HepG2 (cell line): ENCODE measurements around the gene CADPS2. TPM values are rescaled to one million over a fixed set of nuclear protein-coding genes. Genes with fewer than 3 reads are reported as not detected.

ENCODE experiments used
- ATF7 ChIP-seq, 2 experiments: fragments of 450-650 bp in 1 of 2; sonication (generic) in 1 of 2; formaldehyde crosslinking in 1 of 2; IDR thresholded peaks; 2 replicates each; pipeline versions ENCODE4 v1.4.0 to v1.6.1; 2016 to 2020; ENCODE audit warnings: antibody characterized with exemption in 1 of 2, mild to moderate bottlenecking in 1 of 2, missing genetic modification reagents in 1 of 2
- ATM ChIP-seq: fragments of 450-650 bp; IDR thresholded peaks from 2 replicates; pipeline ENCODE4 v1.7.1; 2017; ENCODE audit warnings: mild to moderate bottlenecking, borderline replicate concordance
- NFIB ChIP-seq: sonication (generic); formaldehyde crosslinking; IDR thresholded peaks from 2 replicates; pipeline ENCODE4 v1.9.0; 2021; ENCODE audit warnings: missing genetic modification reagents, mild to moderate bottlenecking, borderline replicate concordance
- PAF1 ChIP-seq: IDR thresholded peaks from 2 replicates; pipeline ENCODE4 v1.6.1; 2016; ENCODE audit warnings: missing genetic modification reagents, missing compliant biosample characterization
- RBM39 ChIP-seq: fragments of 200-400 bp; formaldehyde crosslinking; IDR thresholded peaks from one replicate; pipeline ENCODE4 v1.6.1; 2018; ENCODE audit warnings: antibody characterized with exemption, mild to moderate bottlenecking, low read depth, low read length; ENCODE audit not compliant: poor library complexity, severe bottlenecking
- SMAD1 ChIP-seq: sonication (generic); formaldehyde crosslinking; IDR thresholded peaks from 2 replicates; pipeline ENCODE4 v1.4.0; 2020; ENCODE audit warnings: missing genetic modification reagents, low read depth, mild to moderate bottlenecking, borderline replicate concordance
- SYNCRIP ChIP-seq: fragments of 200-400 bp; formaldehyde crosslinking; IDR thresholded peaks from 2 replicates; pipeline ENCODE4 v1.6.1; 2018; ENCODE audit warnings: mild to moderate bottlenecking, low read depth, low read length; ENCODE audit not compliant: insufficient read depth
- TMF1 ChIP-seq: sonication (generic); formaldehyde crosslinking; IDR thresholded peaks from 2 replicates; pipeline ENCODE4 v1.8.1; 2022; ENCODE audit warnings: low read depth, missing genetic modification reagents
- XBP1 ChIP-seq: sonication (generic); formaldehyde crosslinking; IDR thresholded peaks from 2 replicates; pipeline ENCODE4 v1.5.0; 2020; ENCODE audit warnings: missing genetic modification reagents
- ZBTB20 ChIP-seq: sonication (generic); formaldehyde crosslinking; IDR thresholded peaks from 2 replicates; pipeline ENCODE4 v1.8.1; 2023; ENCODE audit warnings: missing genetic modification reagents, low read depth, mild to moderate bottlenecking, borderline replicate concordance
- ZNF546 ChIP-seq: sonication (generic); formaldehyde crosslinking; conservative IDR thresholded peaks from 2 replicates; pipeline ENCODE4 v1.8.1; 2023; ENCODE audit warnings: mild to moderate bottlenecking, missing genetic modification reagents
- ZNF768 ChIP-seq: sonication (generic); formaldehyde crosslinking; IDR thresholded peaks from 2 replicates; pipeline ENCODE4 v1.4.0; 2020; ENCODE audit warnings: missing genetic modification reagents
- ZSCAN25 ChIP-seq: sonication (generic); formaldehyde crosslinking; IDR thresholded peaks from 2 replicates; pipeline ENCODE4 v1.8.0; 2022; ENCODE audit warnings: mild to moderate bottlenecking, missing genetic modification reagents
- polyA plus RNA-seq, 8 experiments: library from polyadenylated mRNA; depleted of rRNA in 3 of 8; stranded (reverse) in 7 of 8; unstranded in 1 of 8; fragments of >200 nt; fragmentation: Illumina TruSeq in 4 of 8; extraction: Trizol in 4 of 8; gene quantifications; 2 replicates each; pipeline versions ENCODE4 v1.2.1 to v1.2.3, GENCODE V29; 2011 to 2016; ENCODE audit warnings: low read depth in 4 of 8, missing spikeins in 1 of 8, mixed read lengths in 1 of 8; ENCODE audit not compliant: insufficient read depth in 1 of 8
- total RNA-seq, 5 experiments: library from RNA; depleted of rRNA; stranded (reverse); fragments of >200 nt; fragmentation: Illumina TruSeq; extraction: Trizol; gene quantifications; 2 replicates each; pipeline ENCODE4 v1.2.3, GENCODE V29; 2016; ENCODE audit warnings: low read depth in 1 of 5
- TF ChIP-seq, protein P1 (sequence below): IDR thresholded peaks from 2 replicates; pipeline ENCODE4 v1.6.1; 2016; ENCODE audit warnings: missing compliant biosample characterization, missing genetic modification reagents, borderline replicate concordance
- TF ChIP-seq, protein P2 (sequence below): sonication (generic); formaldehyde crosslinking; conservative IDR thresholded peaks from 2 replicates; pipeline ENCODE4 v1.4.0; 2020; ENCODE audit warnings: missing genetic modification reagents
- TF ChIP-seq, protein P3 (sequence below), 2 experiments: fragments of 450-650 bp in 1 of 2; sonication (generic) in 1 of 2; formaldehyde crosslinking; IDR thresholded peaks; 2 replicates each; pipeline versions ENCODE4 v1.5.0 to v1.8.0; 2020 to 2022; ENCODE audit warnings: mild to moderate bottlenecking in 1 of 2, missing genetic modification reagents in 1 of 2
- TF ChIP-seq, protein P4 (sequence below): IDR thresholded peaks from 2 replicates; pipeline ENCODE4 v1.6.1; 2016; ENCODE audit warnings: low read depth, borderline replicate concordance
- TF ChIP-seq, protein P5 (sequence below): sonication (generic); formaldehyde crosslinking; IDR thresholded peaks from 2 replicates; pipeline ENCODE4 v1.4.0; 2020; ENCODE audit warnings: missing genetic modification reagents, borderline replicate concordance
- TF ChIP-seq, protein P6 (sequence below): sonication (generic); formaldehyde crosslinking; IDR thresholded peaks from 2 replicates; pipeline ENCODE4 v1.4.0; 2020; ENCODE audit warnings: missing genetic modification reagents

The CADPS2 gene
- total and polyA plus RNA-seq, 2 of the 13 experiments (the other 11 are each of a cell fraction or from before 2014, with no cell fraction given): 17.6 to 43.8 TPM

DNA sequence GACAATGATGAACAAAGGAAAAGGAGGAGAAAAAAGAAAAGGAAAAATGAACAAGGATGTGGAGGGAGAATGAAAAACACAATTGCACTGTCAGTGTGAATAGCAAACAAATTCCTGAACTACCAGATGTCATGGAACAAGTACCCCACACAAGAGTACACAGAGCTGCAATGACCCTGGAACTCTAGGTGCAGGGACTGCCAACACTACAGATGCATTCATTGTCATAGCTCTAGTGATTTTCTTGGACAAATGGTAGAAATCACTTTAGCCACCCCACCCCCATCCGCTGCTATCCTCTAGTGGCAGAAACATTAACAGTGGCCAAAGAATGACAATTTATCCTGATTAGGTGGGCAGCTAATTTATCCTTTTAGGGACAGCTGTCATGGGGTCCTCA is 190.4 kb downstream of the CADPS2 start (continued):
- TF ChIP-seq, protein P1, sequence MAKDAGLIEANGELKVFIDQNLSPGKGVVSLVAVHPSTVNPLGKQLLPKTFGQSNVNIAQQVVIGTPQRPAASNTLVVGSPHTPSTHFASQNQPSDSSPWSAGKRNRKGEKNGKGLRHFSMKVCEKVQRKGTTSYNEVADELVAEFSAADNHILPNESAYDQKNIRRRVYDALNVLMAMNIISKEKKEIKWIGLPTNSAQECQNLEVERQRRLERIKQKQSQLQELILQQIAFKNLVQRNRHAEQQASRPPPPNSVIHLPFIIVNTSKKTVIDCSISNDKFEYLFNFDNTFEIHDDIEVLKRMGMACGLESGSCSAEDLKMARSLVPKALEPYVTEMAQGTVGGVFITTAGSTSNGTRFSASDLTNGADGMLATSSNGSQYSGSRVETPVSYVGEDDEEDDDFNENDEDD (CRISPR knock-in tag): no peak
- TF ChIP-seq RBM39 (no peak), PAF1 (CRISPR knock-in tag) (no peak), ZBTB20 (CRISPR knock-in tag) (no peak), NFIB (CRISPR knock-in tag) (no peak), TMF1 (CRISPR knock-in tag) (no peak), ATF7 (IDR thresholded peaks at IDR 0.05) (0 out of 2 replicates have a peak, but pooled peaks have one; percentile 6), ATF7 (CRISPR knock-in tag; IDR thresholded peaks at IDR 0.05) (no peak), SMAD1 (CRISPR knock-in tag) (no peak), SYNCRIP (no peak), XBP1 (no peak), ZNF768 (CRISPR knock-in tag) (no peak), ZNF546 (CRISPR knock-in tag) (no peak), ZSCAN25 (no peak), ATM (no peak)
- TF ChIP-seq, protein P2, sequence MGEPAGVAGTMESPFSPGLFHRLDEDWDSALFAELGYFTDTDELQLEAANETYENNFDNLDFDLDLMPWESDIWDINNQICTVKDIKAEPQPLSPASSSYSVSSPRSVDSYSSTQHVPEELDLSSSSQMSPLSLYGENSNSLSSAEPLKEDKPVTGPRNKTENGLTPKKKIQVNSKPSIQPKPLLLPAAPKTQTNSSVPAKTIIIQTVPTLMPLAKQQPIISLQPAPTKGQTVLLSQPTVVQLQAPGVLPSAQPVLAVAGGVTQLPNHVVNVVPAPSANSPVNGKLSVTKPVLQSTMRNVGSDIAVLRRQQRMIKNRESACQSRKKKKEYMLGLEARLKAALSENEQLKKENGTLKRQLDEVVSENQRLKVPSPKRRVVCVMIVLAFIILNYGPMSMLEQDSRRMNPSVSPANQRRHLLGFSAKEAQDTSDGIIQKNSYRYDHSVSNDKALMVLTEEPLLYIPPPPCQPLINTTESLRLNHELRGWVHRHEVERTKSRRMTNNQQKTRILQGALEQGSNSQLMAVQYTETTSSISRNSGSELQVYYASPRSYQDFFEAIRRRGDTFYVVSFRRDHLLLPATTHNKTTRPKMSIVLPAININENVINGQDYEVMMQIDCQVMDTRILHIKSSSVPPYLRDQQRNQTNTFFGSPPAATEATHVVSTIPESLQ (CRISPR knock-in tag): no peak
- TF ChIP-seq, protein P3, sequence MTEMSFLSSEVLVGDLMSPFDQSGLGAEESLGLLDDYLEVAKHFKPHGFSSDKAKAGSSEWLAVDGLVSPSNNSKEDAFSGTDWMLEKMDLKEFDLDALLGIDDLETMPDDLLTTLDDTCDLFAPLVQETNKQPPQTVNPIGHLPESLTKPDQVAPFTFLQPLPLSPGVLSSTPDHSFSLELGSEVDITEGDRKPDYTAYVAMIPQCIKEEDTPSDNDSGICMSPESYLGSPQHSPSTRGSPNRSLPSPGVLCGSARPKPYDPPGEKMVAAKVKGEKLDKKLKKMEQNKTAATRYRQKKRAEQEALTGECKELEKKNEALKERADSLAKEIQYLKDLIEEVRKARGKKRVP (CRISPR knock-in tag; IDR thresholded peaks at IDR 0.05): no peak
- TF ChIP-seq, protein P4, sequence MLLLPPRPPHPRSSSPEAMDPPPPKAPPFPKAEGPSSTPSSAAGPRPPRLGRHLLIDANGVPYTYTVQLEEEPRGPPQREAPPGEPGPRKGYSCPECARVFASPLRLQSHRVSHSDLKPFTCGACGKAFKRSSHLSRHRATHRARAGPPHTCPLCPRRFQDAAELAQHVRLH: no peak
- TF ChIP-seq, protein P5, sequence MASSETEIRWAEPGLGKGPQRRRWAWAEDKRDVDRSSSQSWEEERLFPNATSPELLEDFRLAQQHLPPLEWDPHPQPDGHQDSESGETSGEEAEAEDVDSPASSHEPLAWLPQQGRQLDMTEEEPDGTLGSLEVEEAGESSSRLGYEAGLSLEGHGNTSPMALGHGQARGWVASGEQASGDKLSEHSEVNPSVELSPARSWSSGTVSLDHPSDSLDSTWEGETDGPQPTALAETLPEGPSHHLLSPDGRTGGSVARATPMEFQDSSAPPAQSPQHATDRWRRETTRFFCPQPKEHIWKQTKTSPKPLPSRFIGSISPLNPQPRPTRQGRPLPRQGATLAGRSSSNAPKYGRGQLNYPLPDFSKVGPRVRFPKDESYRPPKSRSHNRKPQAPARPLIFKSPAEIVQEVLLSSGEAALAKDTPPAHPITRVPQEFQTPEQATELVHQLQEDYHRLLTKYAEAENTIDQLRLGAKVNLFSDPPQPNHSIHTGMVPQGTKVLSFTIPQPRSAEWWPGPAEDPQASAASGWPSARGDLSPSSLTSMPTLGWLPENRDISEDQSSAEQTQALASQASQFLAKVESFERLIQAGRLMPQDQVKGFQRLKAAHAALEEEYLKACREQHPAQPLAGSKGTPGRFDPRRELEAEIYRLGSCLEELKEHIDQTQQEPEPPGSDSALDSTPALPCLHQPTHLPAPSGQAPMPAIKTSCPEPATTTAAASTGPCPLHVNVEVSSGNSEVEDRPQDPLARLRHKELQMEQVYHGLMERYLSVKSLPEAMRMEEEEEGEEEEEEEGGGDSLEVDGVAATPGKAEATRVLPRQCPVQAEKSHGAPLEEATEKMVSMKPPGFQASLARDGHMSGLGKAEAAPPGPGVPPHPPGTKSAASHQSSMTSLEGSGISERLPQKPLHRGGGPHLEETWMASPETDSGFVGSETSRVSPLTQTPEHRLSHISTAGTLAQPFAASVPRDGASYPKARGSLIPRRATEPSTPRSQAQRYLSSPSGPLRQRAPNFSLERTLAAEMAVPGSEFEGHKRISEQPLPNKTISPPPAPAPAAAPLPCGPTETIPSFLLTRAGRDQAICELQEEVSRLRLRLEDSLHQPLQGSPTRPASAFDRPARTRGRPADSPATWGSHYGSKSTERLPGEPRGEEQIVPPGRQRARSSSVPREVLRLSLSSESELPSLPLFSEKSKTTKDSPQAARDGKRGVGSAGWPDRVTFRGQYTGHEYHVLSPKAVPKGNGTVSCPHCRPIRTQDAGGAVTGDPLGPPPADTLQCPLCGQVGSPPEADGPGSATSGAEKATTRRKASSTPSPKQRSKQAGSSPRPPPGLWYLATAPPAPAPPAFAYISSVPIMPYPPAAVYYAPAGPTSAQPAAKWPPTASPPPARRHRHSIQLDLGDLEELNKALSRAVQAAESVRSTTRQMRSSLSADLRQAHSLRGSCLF: no peak
- TF ChIP-seq, protein P6, sequence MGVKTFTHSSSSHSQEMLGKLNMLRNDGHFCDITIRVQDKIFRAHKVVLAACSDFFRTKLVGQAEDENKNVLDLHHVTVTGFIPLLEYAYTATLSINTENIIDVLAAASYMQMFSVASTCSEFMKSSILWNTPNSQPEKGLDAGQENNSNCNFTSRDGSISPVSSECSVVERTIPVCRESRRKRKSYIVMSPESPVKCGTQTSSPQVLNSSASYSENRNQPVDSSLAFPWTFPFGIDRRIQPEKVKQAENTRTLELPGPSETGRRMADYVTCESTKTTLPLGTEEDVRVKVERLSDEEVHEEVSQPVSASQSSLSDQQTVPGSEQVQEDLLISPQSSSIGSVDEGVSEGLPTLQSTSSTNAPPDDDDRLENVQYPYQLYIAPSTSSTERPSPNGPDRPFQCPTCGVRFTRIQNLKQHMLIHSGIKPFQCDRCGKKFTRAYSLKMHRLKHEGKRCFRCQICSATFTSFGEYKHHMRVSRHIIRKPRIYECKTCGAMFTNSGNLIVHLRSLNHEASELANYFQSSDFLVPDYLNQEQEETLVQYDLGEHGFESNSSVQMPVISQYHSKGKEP (CRISPR knock-in tag): no peak
